Mucosa of descending colon (tissue), 3 donors: ENCODE measurements around the gene SIL1. TPM values are rescaled to one million over a fixed set of nuclear protein-coding genes. Genes with fewer than 3 reads are reported as not detected.

Experiments
- ATAC-seq: fragments of 200-7000 bp; cut with Tn5 transposase; one replicate; pipeline ENCODE4 v1.9.1; 2020; ENCODE audit warnings: mild to moderate bottlenecking, moderate library complexity
- DNase-seq, 3 donors: peaks; one replicate each; pipeline ENCODE4 v3.0.0-alpha.2; 2020
- H3K36me3 ChIP-seq: fragments of 200-600 bp; one replicate; pipeline ENCODE4 v1.8.0; 2021; ENCODE audit warnings: low read depth, mild to moderate bottlenecking
- H3K4me1 ChIP-seq: fragments of 200-600 bp; one replicate; pipeline ENCODE4 v1.8.0; 2021; ENCODE audit warnings: low read depth, mild to moderate bottlenecking
- H3K4me3 ChIP-seq: fragments of 200-600 bp; one replicate; pipeline ENCODE4 v1.8.0; 2021; ENCODE audit warnings: mild to moderate bottlenecking
- H3K9me3 ChIP-seq: fragments of 200-600 bp; one replicate; pipeline ENCODE4 v1.8.0; 2021; ENCODE audit warnings: mild to moderate bottlenecking
- CTCF ChIP-seq: fragments of 200-600 bp; IDR thresholded peaks from one replicate; pipeline ENCODE4 v1.8.0; 2022; ENCODE audit warnings: antibody characterized with exemption, mild to moderate bottlenecking
- intact Hi-C, 2 donors: fragments of 100-400 bp; cut with DNase I in 1 of 2; cut with micrococcal nuclease in 1 of 2; formaldehyde crosslinking; loops; one replicate each; pipeline versions ENCODE4 v1.11.0 to v1.11.1; 2022; cut with DNase I, micrococcal nuclease
- total RNA-seq, 3 donors: library from RNA; stranded (reverse); fragmentation: NEBNext Ultra II Directional in 2 of 3; extraction: Animal tissue kit (Norgen Biotek cat#: 25700) in 2 of 3; gene quantifications; one replicate each; pipeline versions ENCODE4 v1.2.1 to v1.2.4, GENCODE V29; 2021 to 2023
- donor health status: DM: no; HTN: no; CAD: no; lungs with moderate emphysema.
- donor health status: DM: no; HTN: no; CAD: no.
- donor health status: DM: no; HTN: yes; CAD: no.

Gene SIL1
- total RNA-seq, 3 donors from 2014 or later, result 35.2 to 35.8 (median 35.6) TPM

- no peak for TF ChIP-seq CTCF
- Histone ChIP-seq H3K4me1 (no peaks in the 10 kb centered on the region), H3K4me3 (no peak overlapping the region), H3K36me3 (no peaks in the 10 kb centered on the region), H3K9me3 (no peaks in the 10 kb centered on the region)
- no peak for DNase-seq
- intact Hi-C loops, result no loop called here
- peak; percentile 55 for ATAC-seq
Measured at GRCh38 chr5:139210585-139210984, 12.4 kb upstream of the SIL1 start.

- intact Hi-C loops, result no loop called here
- H3K36me3 ChIP-seq, result no peaks in the 10 kb centered on the region
- ATAC-seq, result no peak
- TF ChIP-seq CTCF, result no peak
- H3K9me3 ChIP-seq, result no peaks in the 10 kb centered on the region
- no peak for DNase-seq
- H3K4me3 ChIP-seq, result no peak overlapping the region
- H3K4me1 ChIP-seq, result no peaks in the 10 kb centered on the region
Measured at GRCh38 chr5:139207297-139208000, 9.3 kb upstream of the SIL1 start.

- no peaks in the 10 kb centered on the region for H3K9me3 ChIP-seq
- no peaks in the 10 kb centered on the region for H3K36me3 ChIP-seq
- TF ChIP-seq CTCF, result no peak
- intact Hi-C loops, result no loop called here
- DNase-seq (no peak), ATAC-seq (no peak)
- H3K4me3 ChIP-seq, result no peak overlapping the region
- no peaks in the 10 kb centered on the region for H3K4me1 ChIP-seq
Measured at GRCh38 chr5:139205586-139205985, 7.4 kb upstream of the SIL1 start.

GRCh38 chr5:139205124-139205523 is 7.0 kb upstream of the SIL1 start:
- no peak for TF ChIP-seq CTCF
- no peaks in the 10 kb centered on the region for H3K4me1 ChIP-seq
- no peaks in the 10 kb centered on the region for H3K36me3 ChIP-seq
- ATAC-seq (no peak), DNase-seq (no peak)
- no peak overlapping the region for H3K4me3 ChIP-seq
- intact Hi-C loops, result no loop called here
- no peaks in the 10 kb centered on the region for H3K9me3 ChIP-seq

- TF ChIP-seq CTCF, result no peak
- no peaks in the 10 kb centered on the region for H3K36me3 ChIP-seq
- no peak overlapping the region for H3K4me3 ChIP-seq
- DNase-seq (no peak), ATAC-seq (no peak)
- no peaks in the 10 kb centered on the region for H3K9me3 ChIP-seq
- H3K4me1 ChIP-seq, result no peaks in the 10 kb centered on the region
- intact Hi-C loops, result no loop called here
Measured at GRCh38 chr5:139204196-139204595, 6.0 kb upstream of the SIL1 start.

- DNase-seq (no peak), ATAC-seq (no peak)
- Histone ChIP-seq H3K36me3 (no peaks in the 10 kb centered on the region), H3K4me3 (no peak overlapping the region), H3K9me3 (no peaks in the 10 kb centered on the region), H3K4me1 (no peaks in the 10 kb centered on the region)
- no peak for TF ChIP-seq CTCF
- intact Hi-C loops, result no loop called here
Measured at GRCh38 chr5:139199321-139199720, 1.2 kb upstream of the SIL1 start.
